HG03045 (cell line): ENCODE data around the gene INS.
"Not testable (repeated sequence)": the region's sequence is repeated elsewhere in the genome, so short reads cannot be mapped to it uniquely, and the experiment has no call there.

Experiments used
- ATAC-seq: cut with Tn5 transposase; IDR thresholded peaks from one replicate; pipeline ENCODE4 v1.9.1; 2021; ENCODE audit warnings: mild to moderate bottlenecking, moderate library complexity; ENCODE audit not compliant: unreplicated experiment

INS gene

GRCh38 chr11:2182692-2183474 is 21.9 kb upstream of the INS start:
- no peak for ATAC-seq

- ATAC-seq, result no peak
These were observed 21.1 kb upstream of the INS start for GRCh38 chr11:2182075-2182474.

GRCh38 chr11:2180789-2181370 is 19.9 kb upstream of the INS start:
- ATAC-seq, result no peak

GRCh38 chr11:2180347-2180746 is 19.3 kb upstream of the INS start:
- ATAC-seq, result no peak

- no peak for ATAC-seq
These were observed 18.5 kb upstream of the INS start for GRCh38 chr11:2179516-2179915.

- no peak for ATAC-seq
These were observed 18.0 kb upstream of the INS start for GRCh38 chr11:2178906-2179494.

GRCh38 chr11:2178055-2178773 is 17.2 kb upstream of the INS start:
- not testable (repeated sequence) for ATAC-seq

- ATAC-seq, result no peak
These were observed 16.1 kb upstream of the INS start for GRCh38 chr11:2177076-2177475.

- no peak for ATAC-seq
These were observed 15.4 kb upstream of the INS start for GRCh38 chr11:2176389-2176900.

- ATAC-seq, result no peak
These were observed 14.7 kb upstream of the INS start for GRCh38 chr11:2175659-2176058.

- ATAC-seq, result no peak
These were observed 13.4 kb upstream of the INS start for GRCh38 chr11:2174361-2174760.

- ATAC-seq, result no peak
These were observed 12.8 kb upstream of the INS start for GRCh38 chr11:2173761-2174160.

- no peak for ATAC-seq
These were observed 12.2 kb upstream of the INS start for GRCh38 chr11:2173150-2173693.

- no peak for ATAC-seq
These were observed 11.7 kb upstream of the INS start for GRCh38 chr11:2172676-2173075.

GRCh38 chr11:2171591-2172003 is 10.6 kb upstream of the INS start, which contains the start of gene TH:
TSS of gene TH (minus strand) at chr11:2171815. CDS start at chr11:2171786, 29 bp downstream.
- no peak for ATAC-seq

GRCh38 chr11:2169626-2170570 is 8.9 kb upstream of the INS start:
- no peak for ATAC-seq

- no peak for ATAC-seq
These were observed 8.0 kb upstream of the INS start for GRCh38 chr11:2169005-2169378.

GRCh38 chr11:2168286-2169004 is 7.4 kb upstream of the INS start:
- no peak for ATAC-seq
